ENCODE measurements around the gene TMEM125. TPM values are rescaled to one million over a fixed set of nuclear protein-coding genes. Genes with fewer than 3 reads are reported as not detected.
A peak's percentile ranks its signal among the peaks of the same experiment; 100 is the strongest.

TMEM125 gene
- total and polyA plus RNA-seq, 10 of the 15 experiments (the other 5 are each of a cell fraction or from before 2014, with no cell fraction given) = 0.28 TPM; not detected in 9

- no peak for TF ChIP-seq BACH1 (IDR thresholded peaks at IDR 0.05; ENCODE audit: borderline replicate concordance)
- TF ChIP-seq SREBF1 (IDR thresholded peaks at IDR 0.05; ENCODE audit: low read length) = no peak
- TF ChIP-seq JUND (IDR thresholded peaks at IDR 0.05; ENCODE audit: low read depth, low read length) = no peak
- TF ChIP-seq FOXK2 (IDR thresholded peaks at IDR 0.05) = no peak
These were observed 3.9 kb downstream of the TMEM125 start (continued) for GRCh38 chr1:43273708-43274107.

DNA sequence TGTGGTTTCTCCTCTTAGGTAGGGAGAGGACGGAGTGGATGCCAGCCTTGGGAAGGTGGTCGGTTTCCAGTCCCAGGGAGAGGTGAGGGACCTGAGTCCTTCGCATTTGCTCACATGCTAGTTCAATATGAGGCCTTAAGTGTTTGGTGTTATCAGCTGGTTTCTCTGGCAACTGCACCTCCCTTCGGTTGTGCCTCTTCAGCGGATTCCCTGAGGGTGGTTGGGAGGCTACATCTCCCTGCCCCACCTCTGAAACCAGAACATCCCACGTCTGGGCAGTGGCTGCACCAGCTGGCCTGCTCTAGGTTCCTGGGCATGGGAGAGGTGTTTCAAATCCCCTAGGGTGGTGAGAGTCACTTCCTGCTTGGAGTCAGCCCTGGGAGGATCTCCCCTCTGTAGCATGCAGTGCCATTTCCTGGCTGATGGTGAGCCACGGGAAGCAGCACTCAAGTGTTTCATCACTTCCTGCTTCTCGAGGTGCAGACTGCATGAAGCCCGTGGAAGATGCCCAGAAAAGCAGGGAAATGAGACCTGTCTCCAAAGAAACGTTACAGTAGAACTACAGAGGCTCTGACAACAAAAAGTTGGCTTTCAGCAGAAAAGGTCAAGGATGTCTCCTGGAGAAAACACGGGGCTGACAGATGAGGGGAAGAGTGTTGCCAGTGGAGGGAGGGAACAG lies 4.5 kb downstream of the TMEM125 start:
- no TSS peak for BruUV-seq (replicated peaks)
- no peak for TF ChIP-seq ZNF592 (IDR thresholded peaks at IDR 0.05)
- no peak for TF ChIP-seq PBX3 (IDR thresholded peaks at IDR 0.05; ENCODE audit: insufficient replicate concordance, low read depth, low read length)
- TF ChIP-seq CEBPZ (IDR thresholded peaks at IDR 0.05; ENCODE audit: low read depth, low read length) = no peak
- peak; percentile 16; the same call in 1 of the 2 replicates for TF ChIP-seq SPI1 (IDR thresholded peaks at IDR 0.05; ENCODE audit: borderline replicate concordance, insufficient read depth, low read depth, low read length)
- in situ Hi-C loops (cut with MboI) (no loop called here), intact Hi-C loops (cut with micrococcal nuclease; ENCODE audit: unreplicated experiment) (no loop called here)
- no peak overlapping the region for H3K27ac ChIP-seq (ENCODE audit: control insufficient read depth, insufficient read depth)
- H3K9me3 ChIP-seq (replicated peaks; ENCODE audit: control insufficient read depth, insufficient read depth, low read length) = no peaks in the 10 kb centered on the region
- H2AFZ ChIP-seq (ENCODE audit: control insufficient read depth, low read depth, low read length) = peak overlapping the region; percentile 79
- no peaks in the 10 kb centered on the region for H4K20me1 ChIP-seq (ENCODE audit: control insufficient read depth, insufficient read depth)
- WGBS (ENCODE audit: insufficient coverage, insufficient replicate concordance, low lambda C conversion rate, missing lambda C conversion rate) = 45% methylated on average over 11 of the region's 11 CpGs
- RAD21 ChIA-PET (ENCODE audit: unreplicated experiment) = no interaction called here
- DNase-seq (ENCODE audit: low read depth, low spot score) = no peak
- no peak for FAIRE-seq
- no peaks in the 10 kb centered on the region for H3K79me2 ChIP-seq (ENCODE audit: control insufficient read depth, insufficient read depth, low read length)
- H3K4me1 ChIP-seq (ENCODE audit: control insufficient read depth, insufficient read depth, low read length) = peaks cover 4% of the 10 kb centered on the region; the same call in 1 of the 2 replicates
- POLR2A ChIA-PET = no interaction called here
- H3K27me3 ChIP-seq (replicated peaks in 1 of 2; ENCODE audit: control insufficient read depth in 2 of 2, insufficient read depth in 2 of 2, low read length in 1 of 2) = no peaks in the 10 kb centered on the region; a peak in 1 of 4 replicates
- SMC1A ChIA-PET (ENCODE audit: uncharacterized antibody, unreplicated experiment) = interaction anchor here (1.1 kb wide), 1 partner anchor 20 kb away, joined by 3 read pairs; no protein-coding TSS in a partner anchor
- no peak overlapping the region for H3K4me3 ChIP-seq
- H3K4me2 ChIP-seq (ENCODE audit: control insufficient read depth, insufficient read depth) = no peak overlapping the region
- H3K36me3 ChIP-seq (ENCODE audit: control insufficient read depth in 2 of 2, insufficient read depth in 2 of 2, low read length in 1 of 2) = no peaks in the 10 kb centered on the region
- CTCF ChIA-PET = no interaction called here
- H3K9ac ChIP-seq (ENCODE audit: control insufficient read depth, insufficient read depth, low read length) = no peak overlapping the region
- ATAC-seq = peak; percentile 56

Measured in GM12878 (cell line).